Measurements from ENCODE around the gene PRSS57.
"Not testable (repeated sequence)": the region's sequence is repeated elsewhere in the genome, so short reads cannot be mapped to it uniquely, and the experiment has no call there.

Gene PRSS57

DNA sequence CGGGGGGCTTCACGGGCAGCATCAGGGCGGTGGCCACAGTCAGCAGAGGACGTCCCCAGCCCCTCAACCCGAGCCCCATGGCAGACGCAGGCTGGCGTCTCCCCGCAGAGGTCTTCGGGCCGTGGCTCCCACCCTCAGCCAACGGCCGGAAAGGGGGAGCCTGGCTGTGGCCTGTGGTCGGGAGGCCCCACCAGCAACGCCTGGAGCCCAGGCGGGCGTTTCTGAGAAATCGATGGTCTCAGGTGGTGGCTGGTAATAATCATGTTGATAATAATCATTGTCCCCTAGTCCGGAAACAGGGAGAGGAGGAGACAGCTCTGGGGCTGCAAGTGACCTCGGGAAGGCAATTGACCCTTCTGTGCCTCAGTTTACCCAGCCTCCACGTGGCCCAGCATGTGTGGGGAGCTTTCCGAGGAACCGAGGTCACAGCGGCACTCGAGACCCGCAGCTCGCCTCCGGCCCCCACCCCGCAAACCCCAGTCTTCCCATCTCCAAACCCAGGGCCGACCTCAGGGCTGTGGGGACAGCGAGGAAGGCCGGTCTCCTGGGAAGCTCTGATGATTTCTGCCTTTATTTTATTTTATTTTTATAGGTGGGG lies at the start of gene PRSS57:
TSS of gene PRSS57 (minus strand) at position 101 of the 598 bp plus-strand sequence. CDS start at position 79, 22 bp downstream.
- DNase-seq (ENCODE audit: low read depth in 2 of 2), result no peak

DNA sequence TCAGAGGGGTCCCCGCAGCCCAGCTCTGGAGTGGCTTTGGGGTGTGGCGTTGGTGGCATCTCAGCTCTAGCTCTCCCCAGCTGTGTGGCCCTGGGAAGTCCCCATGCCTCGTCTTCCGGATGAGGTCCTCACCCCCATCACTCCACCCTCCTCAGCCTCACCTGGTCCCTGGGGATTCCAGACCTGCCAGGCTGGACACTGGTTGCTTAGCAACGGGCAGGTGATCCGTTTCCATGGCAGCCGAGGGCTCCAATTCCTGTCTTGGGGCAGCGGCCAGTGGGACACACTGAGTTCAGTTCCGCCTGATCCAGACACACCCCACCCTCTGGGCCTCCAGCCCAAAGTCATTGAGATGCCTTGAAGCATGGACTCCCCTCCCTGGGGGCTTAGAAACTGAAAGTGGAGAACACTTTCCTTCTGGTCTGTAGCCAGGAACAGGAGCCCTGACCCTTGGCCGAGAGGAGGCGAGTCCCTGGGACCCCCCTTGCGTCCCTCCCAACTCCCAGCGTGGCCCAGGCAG lies 48.0 kb upstream of the PRSS57 start:
- DNase-seq (ENCODE audit: low read depth in 2 of 2), result no peak

DNA sequence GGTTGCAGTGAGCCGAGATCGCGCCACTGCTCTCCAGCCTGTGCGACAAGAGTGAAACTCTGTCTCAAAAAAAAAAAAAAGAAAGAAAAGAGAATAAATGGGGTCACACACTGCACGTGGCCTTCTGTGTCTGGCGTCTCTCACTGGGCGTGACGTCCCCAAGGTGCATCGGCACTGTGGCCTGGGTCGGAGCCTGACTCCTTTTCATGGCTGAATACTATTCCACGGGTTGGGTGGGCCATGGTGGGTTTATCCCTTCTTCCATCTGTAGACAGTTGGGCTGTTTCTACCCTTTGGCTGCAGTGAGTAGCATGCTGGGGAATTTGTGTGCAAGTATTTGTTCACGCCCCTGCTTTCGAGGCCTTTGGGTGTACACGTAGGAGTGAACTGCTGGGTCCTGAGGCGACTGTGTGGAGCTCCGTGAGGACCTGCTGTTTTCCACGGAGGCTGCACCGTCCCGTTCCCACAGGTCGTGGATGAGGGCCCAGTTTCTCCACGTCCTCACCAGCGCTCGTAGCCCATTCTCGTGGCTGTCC lies 47.4 kb upstream of the PRSS57 start:
- no peak for DNase-seq (ENCODE audit: low read depth in 2 of 2)

DNA sequence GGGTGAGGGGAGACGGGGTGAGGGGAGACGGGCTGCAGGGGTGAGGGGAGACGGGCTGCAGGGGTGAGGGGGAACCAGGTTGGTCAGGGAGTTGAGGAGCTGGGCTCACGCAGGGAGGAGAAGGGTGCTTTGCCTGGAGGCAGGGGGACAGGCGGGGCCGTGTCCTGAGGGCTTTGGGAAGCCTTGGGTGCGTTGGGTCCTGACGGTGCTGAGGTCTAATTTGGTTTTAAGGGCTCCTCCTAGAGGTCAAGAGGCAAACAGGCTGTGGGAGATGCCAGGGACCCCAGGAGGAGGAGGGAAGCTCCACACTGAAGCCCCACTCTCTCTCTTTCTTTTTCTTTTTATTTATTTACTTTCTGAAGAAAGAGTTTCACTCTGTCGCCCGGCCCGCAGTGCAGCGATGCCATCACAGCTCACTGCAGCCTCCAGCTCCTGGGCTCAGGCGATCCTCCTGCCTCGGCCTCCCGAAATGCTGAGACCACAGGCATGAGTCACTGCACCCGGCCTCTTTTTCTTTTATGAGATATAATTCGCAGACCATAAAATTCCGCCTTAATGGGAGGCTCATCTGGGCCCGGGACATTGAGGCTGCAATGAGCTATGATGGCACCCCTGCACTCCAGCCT lies 46.4 kb upstream of the PRSS57 start:
- no peak for DNase-seq (ENCODE audit: low read depth in 2 of 2)

DNA sequence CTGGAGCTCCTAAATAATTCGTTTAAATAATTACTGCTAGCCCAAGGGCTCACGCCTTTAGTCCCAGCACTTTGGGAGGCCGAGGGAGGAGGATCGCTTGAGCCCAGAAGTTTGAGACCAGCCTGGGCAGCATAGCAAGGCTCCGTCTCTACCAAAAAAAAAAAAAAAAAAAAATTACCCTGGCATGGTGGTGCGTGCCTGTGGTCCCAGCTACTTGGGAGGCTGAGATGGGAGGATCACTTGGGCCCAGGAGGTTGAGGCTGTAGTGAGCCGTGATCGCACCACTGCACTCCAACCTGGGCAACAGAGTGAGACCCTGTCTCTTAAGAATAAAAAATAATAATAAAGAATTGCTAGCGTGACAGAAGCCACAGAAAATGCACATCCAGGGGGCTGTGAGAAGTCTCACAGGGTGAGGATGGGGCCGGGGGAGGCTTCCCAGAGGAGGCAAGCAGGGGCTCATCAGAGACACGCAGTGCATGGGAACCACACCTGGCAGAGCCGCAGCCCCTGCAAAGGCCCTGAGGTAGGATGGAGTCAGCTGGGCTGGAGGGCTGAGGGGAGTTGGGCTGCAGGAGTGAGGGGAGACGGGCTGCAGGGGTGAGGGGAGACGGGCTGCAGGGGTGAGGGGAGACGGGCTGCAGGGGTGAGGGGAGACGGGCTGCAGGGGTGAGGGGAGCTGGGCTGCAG lies 45.7 kb upstream of the PRSS57 start:
- DNase-seq (ENCODE audit: low read depth in 2 of 2), result not testable (repeated sequence)

GRCh38 chr19:739998-740715 lies 44.9 kb upstream of the PRSS57 start:
- DNase-seq (ENCODE audit: low read depth in 2 of 2), result no peak

- no peak for DNase-seq (ENCODE audit: low read depth in 2 of 2)
Measured at GRCh38 chr19:738509-739128, 43.4 kb upstream of the PRSS57 start.

- DNase-seq (ENCODE audit: low read depth in 2 of 2), result no peak
Measured at GRCh38 chr19:737591-738093, 42.4 kb upstream of the PRSS57 start.

- no peak for DNase-seq (ENCODE audit: low read depth in 2 of 2)
Measured at GRCh38 chr19:736125-736524, 40.9 kb upstream of the PRSS57 start.

- DNase-seq (ENCODE audit: low read depth in 2 of 2), result no peak
Measured at GRCh38 chr19:734716-735115, 39.5 kb upstream of the PRSS57 start.

GRCh38 chr19:732148-733069 lies 37.2 kb upstream of the PRSS57 start:
- DNase-seq (ENCODE audit: low read depth in 2 of 2), result no peak

- DNase-seq (ENCODE audit: low read depth in 2 of 2), result no peak
Measured at GRCh38 chr19:731000-731399, 35.7 kb upstream of the PRSS57 start.

- DNase-seq (ENCODE audit: low read depth in 2 of 2), result no peak
Measured at GRCh38 chr19:729965-730668, 34.9 kb upstream of the PRSS57 start.

GRCh38 chr19:729564-729963 lies 34.3 kb upstream of the PRSS57 start:
- DNase-seq (ENCODE audit: low read depth in 2 of 2), result not testable (repeated sequence)

- DNase-seq (ENCODE audit: low read depth in 2 of 2), result no peak
Measured at GRCh38 chr19:728011-728410, 32.8 kb upstream of the PRSS57 start.

GRCh38 chr19:726993-727956 lies 32.0 kb upstream of the PRSS57 start:
- DNase-seq (ENCODE audit: low read depth in 2 of 2), result no peak

- no peak for DNase-seq (ENCODE audit: low read depth in 2 of 2)
Measured at GRCh38 chr19:725461-726089, 30.3 kb upstream of the PRSS57 start.

GRCh38 chr19:723714-724113 lies 28.5 kb upstream of the PRSS57 start:
- no peak for DNase-seq (ENCODE audit: low read depth in 2 of 2)
